GM23248 (cell line): ENCODE results near the gene IQSEC1. TPM values are rescaled to one million over a fixed set of nuclear protein-coding genes. Genes with fewer than 3 reads are reported as not detected.

ENCODE experiments used
- DNase-seq: peaks from one replicate; pipeline ENCODE4 v3.0.0-alpha.2; 2015
- H2AFZ ChIP-seq: fragments of 200-600 bp; sonication (generic); 2 replicates; pipeline ENCODE4 v1.6.1; 2016; ENCODE audit warnings: antibody characterized with exemption
- H3F3A ChIP-seq: fragments of 200-600 bp; sonication (generic); 2 replicates; pipeline ENCODE4 v1.6.1; 2016; ENCODE audit warnings: mild to moderate bottlenecking, antibody characterized with exemption, mixed run types; ENCODE audit not compliant: insufficient read depth
- H3K27ac ChIP-seq: fragments of 200-600 bp; sonication (generic); 2 replicates; pipeline ENCODE4 v1.5.1; 2016; ENCODE audit warnings: mild to moderate bottlenecking
- H3K27me3 ChIP-seq: fragments of 200-600 bp; sonication (generic); replicated peaks from 2 replicates; pipeline ENCODE4 v1.6.1; 2016; ENCODE audit warnings: mild to moderate bottlenecking; ENCODE audit not compliant: insufficient read depth
- H3K36me3 ChIP-seq: fragments of 200-600 bp; sonication (generic); 2 replicates; pipeline ENCODE4 v1.6.1; 2016; ENCODE audit warnings: low read depth, mild to moderate bottlenecking
- H3K4me1 ChIP-seq: fragments of 200-600 bp; sonication (generic); 2 replicates; pipeline ENCODE4 v1.6.1; 2016; ENCODE audit warnings: mild to moderate bottlenecking; ENCODE audit not compliant: insufficient read depth
- H3K4me2 ChIP-seq: fragments of 200-600 bp; sonication (generic); one replicate; pipeline ENCODE4 v1.6.1; 2016; ENCODE audit warnings: mild to moderate bottlenecking; ENCODE audit not compliant: unreplicated experiment
- H3K4me3 ChIP-seq: fragments of 200-600 bp; sonication (generic); 2 replicates; pipeline ENCODE4 v1.5.1; 2016; ENCODE audit warnings: mild to moderate bottlenecking
- H3K79me2 ChIP-seq: fragments of 200-600 bp; sonication (generic); 2 replicates; pipeline ENCODE4 v1.6.1; 2016; ENCODE audit warnings: mild to moderate bottlenecking; ENCODE audit not compliant: insufficient read depth
- H3K9ac ChIP-seq: fragments of 200-600 bp; sonication (generic); 2 replicates; pipeline ENCODE4 v1.6.1; 2016; ENCODE audit warnings: mild to moderate bottlenecking
- H3K9me2 ChIP-seq: fragments of 200-600 bp; sonication (generic); 2 replicates; pipeline ENCODE4 v1.6.1; 2016; ENCODE audit warnings: mixed run types, mild to moderate bottlenecking, moderate library complexity; ENCODE audit not compliant: insufficient read depth
- H3K9me3 ChIP-seq: fragments of 200-600 bp; sonication (generic); one replicate; pipeline ENCODE4 v1.6.1; 2017; ENCODE audit warnings: low read depth
- H4K20me1 ChIP-seq: fragments of 200-600 bp; sonication (generic); 2 replicates; pipeline ENCODE4 v1.6.0; 2016; ENCODE audit not compliant: insufficient read depth
- EZH2 ChIP-seq: fragments of 200-600 bp; sonication (generic); IDR thresholded peaks from 2 replicates; pipeline ENCODE4 v1.6.1; 2018; ENCODE audit warnings: antibody characterized with exemption, mild to moderate bottlenecking; ENCODE audit not compliant: insufficient read depth, poor library complexity, severe bottlenecking
- EZH2phosphoT487 ChIP-seq: fragments of 200-600 bp; sonication (generic); IDR thresholded peaks from 2 replicates; pipeline ENCODE4 v1.6.1; 2018; ENCODE audit warnings: antibody characterized with exemption, moderate library complexity, mild to moderate bottlenecking, low read depth; ENCODE audit not compliant: insufficient read depth
- WGBS, 2 experiments: methylation state at CpG; one replicate each; pipeline ENCODE4 v1.1.6; 2015 to 2017; ENCODE audit warnings: low lambda C conversion rate in 2 of 2, low coverage in 1 of 2; ENCODE audit errors: missing lambda C conversion rate in 2 of 2; 5-methylcytosine and 5-hydroxymethylcytosine counted together
- in situ Hi-C: fragments of 300-500 bp; cut with MboI; formaldehyde crosslinking; loops from 2 replicates; pipeline ENCODE4 v1.15.0; 2020
- polyA plus RNA-seq: library from polyadenylated mRNA; unstranded; fragments of >200 nt; fragmentation: Nextera tagmentation; extraction: Ambion mirVana; gene quantifications from 2 replicates; pipeline ENCODE4 v1.2.1, GENCODE V29; 2016
- total RNA-seq: library from RNA; depleted of rRNA; stranded (reverse); fragments of >200 nt; shearing (Covaris generic); gene quantifications from 2 replicates; pipeline ENCODE4 v1.2.3, GENCODE V29; 2014

Gene IQSEC1
- total and polyA plus RNA-seq, 2 experiments from 2014 or later, result 5.1 to 21.6 TPM

DNA sequence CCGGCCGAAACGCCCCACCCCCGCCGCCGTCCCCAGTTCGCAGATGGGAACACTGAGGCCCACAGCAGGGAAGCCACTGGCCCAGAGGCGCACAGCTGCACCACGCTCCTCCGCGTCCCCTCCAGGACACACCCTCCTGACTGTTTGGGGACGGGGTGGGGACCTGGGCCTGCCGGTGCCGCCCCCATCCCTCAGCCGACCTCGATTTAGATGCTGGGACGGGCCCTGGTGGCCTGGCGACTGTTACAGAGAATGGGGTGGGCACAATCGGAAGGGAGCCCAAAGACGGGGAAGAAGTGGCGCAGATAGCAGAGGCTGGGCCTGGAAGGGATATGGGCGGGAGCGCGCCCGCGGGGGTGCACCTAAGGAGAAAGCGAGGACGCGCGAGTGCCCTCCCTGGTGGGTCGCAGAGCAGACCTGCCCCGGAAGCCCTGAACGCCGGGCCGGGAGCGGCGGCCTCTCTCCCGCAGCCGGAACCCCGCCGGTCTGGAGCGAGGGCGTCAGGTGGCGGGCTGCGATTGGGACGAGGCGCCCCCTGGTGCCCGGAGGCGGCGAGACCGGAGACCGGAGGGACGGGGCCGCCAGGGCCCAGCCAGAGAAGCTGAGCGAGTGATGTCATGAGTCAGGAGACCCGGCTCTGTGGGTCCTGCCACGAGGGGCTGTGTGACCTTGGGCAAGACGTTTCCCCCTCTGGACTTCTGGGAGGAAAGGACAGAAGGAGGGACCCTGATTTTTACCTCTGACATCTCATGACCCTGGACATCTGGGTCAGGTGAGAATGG lies 78.4 kb downstream of the IQSEC1 start:
- TF ChIP-seq EZH2, result no peak
- no peak for TF ChIP-seq EZH2phosphoT487

DNA sequence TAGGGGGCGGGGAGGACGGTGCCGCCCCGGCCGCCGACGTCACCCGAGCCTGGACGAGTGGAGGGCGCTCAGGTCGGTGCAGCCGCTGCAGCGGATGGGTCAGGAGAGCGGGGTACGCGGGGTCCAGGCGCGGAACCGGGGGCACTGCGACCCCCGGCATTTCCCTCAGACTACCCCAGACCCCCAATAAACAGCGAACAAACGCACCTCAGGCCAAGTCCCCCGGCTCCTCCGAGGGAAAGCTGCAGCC lies 78.9 kb downstream of the IQSEC1 start:
- Histone ChIP-seq H3K9ac (peak overlapping the region; percentile 65), H2AFZ (peak overlapping the region; percentile 95), H3K36me3 (no peaks in the 10 kb centered on the region), H3F3A (peaks cover 9% of the 10 kb centered on the region; the same call in 1 of the 2 replicates), H3K79me2 (no peaks in the 10 kb centered on the region), H3K27ac (no peak overlapping the region), H4K20me1 (no peaks in the 10 kb centered on the region), H3K9me3 (no peaks in the 10 kb centered on the region), H3K27me3 (no peaks in the 10 kb centered on the region), H3K9me2 (no peaks in the 10 kb centered on the region), H3K4me2 (peak overlapping the region; percentile 78), H3K4me1 (peaks cover 13% of the 10 kb centered on the region), H3K4me3 (peak overlapping the region; percentile 78)
- in situ Hi-C loops, result no loop called here
- WGBS, 2 experiments, result 0 to 4% methylated on average over 22 to 23 of the region's 25 CpGs
- DNase-seq, result peak; percentile 34
- TF ChIP-seq EZH2phosphoT487 (no peak), EZH2 (no peak)

More for the DNA sequence above, 78.4 kb downstream of the IQSEC1 start:
- in situ Hi-C loops, result no loop called here
- Histone ChIP-seq H3K4me3 (peak overlapping the region; percentile 78), H3K27ac (no peak overlapping the region), H3K79me2 (no peaks in the 10 kb centered on the region), H3K4me2 (peak overlapping the region; percentile 78), H3K4me1 (peaks cover 13% of the 10 kb centered on the region), H3K9me3 (no peaks in the 10 kb centered on the region), H2AFZ (peak overlapping the region; percentile 95), H4K20me1 (no peaks in the 10 kb centered on the region), H3F3A (peaks cover 9% of the 10 kb centered on the region; the same call in 1 of the 2 replicates), H3K9me2 (no peaks in the 10 kb centered on the region), H3K36me3 (no peaks in the 10 kb centered on the region), H3K27me3 (no peaks in the 10 kb centered on the region), H3K9ac (peak overlapping the region; percentile 65)
- DNase-seq, result peak; percentile 89
- WGBS, 2 experiments, result 1 to 2% methylated on average over 53 of the region's 58 CpGs

DNA sequence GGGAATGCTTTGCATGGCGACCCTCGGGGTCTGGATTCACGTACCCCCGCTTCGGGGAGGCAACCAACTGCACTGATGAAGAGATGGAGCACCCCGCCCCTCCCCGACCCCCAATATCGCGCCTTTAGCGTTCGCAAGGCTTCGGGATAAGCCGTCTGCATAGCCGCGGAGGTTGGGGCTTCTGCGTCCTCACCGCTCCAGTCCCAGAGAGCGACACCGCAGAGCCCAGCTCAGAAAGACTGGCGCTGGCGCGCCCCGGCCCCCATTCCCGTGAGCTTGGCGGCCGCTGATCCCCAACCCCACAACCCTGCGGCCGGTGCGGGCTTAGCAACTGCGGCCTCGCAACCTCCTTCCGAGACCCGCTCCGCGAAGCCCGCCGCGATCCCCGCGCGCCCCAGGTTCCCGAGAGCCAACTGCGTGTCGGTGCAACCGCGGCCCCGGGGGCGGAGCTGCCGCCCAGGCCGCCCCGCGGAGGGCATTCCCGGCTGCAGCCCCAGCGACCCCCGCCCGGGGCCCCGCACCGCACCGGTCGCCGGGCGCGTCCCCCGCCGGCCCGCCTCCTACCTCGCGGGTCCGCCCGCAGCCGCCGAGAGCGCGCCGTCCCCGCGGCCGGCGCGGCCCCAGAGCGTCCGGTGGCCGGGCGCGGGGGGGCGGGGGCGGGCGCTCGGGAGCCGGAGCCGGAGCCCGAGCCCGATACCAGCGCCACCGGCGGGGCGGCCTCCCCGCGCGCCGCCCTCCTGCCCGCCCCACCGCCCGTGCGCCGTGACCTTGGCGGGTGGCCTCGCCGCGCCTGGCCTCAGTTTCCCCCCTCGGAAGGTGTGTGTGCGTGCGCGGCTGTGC lies 79.5 kb downstream of the IQSEC1 start:
- Histone ChIP-seq H3K9me2 (no peaks in the 10 kb centered on the region), H3K9ac (peak overlapping the region; percentile 65), H3K36me3 (no peaks in the 10 kb centered on the region), H2AFZ (peak overlapping the region; percentile 95), H3K4me3 (peak overlapping the region; percentile 78), H3K9me3 (no peaks in the 10 kb centered on the region), H3F3A (peaks cover 9% of the 10 kb centered on the region; the same call in 1 of the 2 replicates), H3K79me2 (no peaks in the 10 kb centered on the region), H3K4me2 (peak overlapping the region; percentile 78), H4K20me1 (no peaks in the 10 kb centered on the region), H3K27me3 (no peaks in the 10 kb centered on the region), H3K27ac (no peak overlapping the region), H3K4me1 (peaks cover 13% of the 10 kb centered on the region)
- in situ Hi-C loops, result no loop called here
- TF ChIP-seq EZH2, result no peak
- TF ChIP-seq EZH2phosphoT487, result no peak
- DNase-seq, result peak; percentile 50
- 1 to 2% methylated on average over 47 to 71 of the region's 114 CpGs for WGBS, 2 experiments

GRCh38 chr3:12992629-12993516 lies 80.4 kb downstream of the IQSEC1 start:
- no peak overlapping the region for H3K27ac ChIP-seq
- 20 to 24% methylated on average over 19 to 23 of the region's 24 CpGs for WGBS, 2 experiments
- H4K20me1 ChIP-seq, result no peaks in the 10 kb centered on the region
- H3K9me3 ChIP-seq, result no peaks in the 10 kb centered on the region
- H3K27me3 ChIP-seq, result no peaks in the 10 kb centered on the region
- no peak overlapping the region for H3K9ac ChIP-seq
- no peak overlapping the region for H2AFZ ChIP-seq
- peaks cover 13% of the 10 kb centered on the region for H3K4me1 ChIP-seq
- no peaks in the 10 kb centered on the region for H3K9me2 ChIP-seq
- no peaks in the 10 kb centered on the region for H3K36me3 ChIP-seq
- in situ Hi-C loops, result no loop called here
- peak; percentile 35 for DNase-seq
- TF ChIP-seq EZH2, result no peak
- TF ChIP-seq EZH2phosphoT487, result no peak
- peak overlapping the region; percentile 45 for H3K4me2 ChIP-seq
- H3K79me2 ChIP-seq, result no peaks in the 10 kb centered on the region
- peaks cover 9% of the 10 kb centered on the region; the same call in 1 of the 2 replicates for H3F3A ChIP-seq
- H3K4me3 ChIP-seq, result peak overlapping the region; percentile 63; the same call in 1 of the 2 replicates
